Endothelial cell of umbilical vein (primary cell): ENCODE results near the gene ZNF892. TPM values are rescaled to one million over a fixed set of nuclear protein-coding genes. Genes with fewer than 3 reads are reported as not detected.

Source experiments
- BruUV-seq: library from RNA; stranded (reverse); fragments of 400-500 nt; replicated peaks from 2 replicates; lab custom pipeline; 2021; lab: Mats Ljungman, UMichigan
- CTCF ChIA-PET: fragments of 300-600, 350-600 bp; sonication (Branson Sonifier 250); formaldehyde crosslinking; loops from one replicate; lab custom pipeline; 2021; ENCODE audit warnings: antibody characterized with exemption, inconsistent platforms; lab: Charles Lee
- POLR2A ChIA-PET: fragments of 300-600, 350-600 bp; sonication (Branson Sonifier 250); formaldehyde crosslinking; loops from one replicate; lab custom pipeline; 2021; ENCODE audit warnings: antibody characterized with exemption, inconsistent platforms; lab: Charles Lee
- DNase-seq: peaks from one replicate; pipeline ENCODE4 v3.0.0-alpha.2; 2011; ENCODE audit warnings: low read depth, low spot score
- FAIRE-seq: peaks from 2 replicates; lab custom pipeline; 2011; peaks lifted over from hg19 to GRCh38; lab: Jason Lieb, UNC
- H2AFZ ChIP-seq: 2 replicates; pipeline ENCODE4 v1.6.0; 2012; ENCODE audit warnings: low read depth, low read length, control low read depth, inconsistent platforms
- H3K27ac ChIP-seq: 2 replicates; pipeline ENCODE4 v1.5.1; 2011; ENCODE audit warnings: low read depth, mild to moderate bottlenecking, control low read depth, low read length, moderate library complexity; ENCODE audit not compliant: insufficient read depth
- H3K27me3 ChIP-seq, 2 experiments: 2 replicates each; pipeline versions ENCODE4 v1.6.0 to v1.6.1; 2011; ENCODE audit warnings: low read length in 2 of 2, mixed read lengths in 1 of 2; ENCODE audit not compliant: control insufficient read depth in 2 of 2, insufficient read depth in 2 of 2
- H3K36me3 ChIP-seq, 2 experiments: 2 replicates in 1 of 2; 3 replicates in 1 of 2; pipeline ENCODE4 v1.5.1; 2011; ENCODE audit warnings: low read length in 2 of 2, mild to moderate bottlenecking in 1 of 2, moderate library complexity in 1 of 2; ENCODE audit not compliant: control insufficient read depth in 2 of 2, insufficient read depth in 2 of 2; ENCODE audit errors: extremely low read depth in 1 of 2
- H3K4me1 ChIP-seq: 3 replicates; pipeline ENCODE4 v1.5.1; 2011; ENCODE audit warnings: mild to moderate bottlenecking, low read length; ENCODE audit not compliant: control insufficient read depth, insufficient read depth; ENCODE audit errors: extremely low read depth
- H3K4me2 ChIP-seq: 2 replicates; pipeline ENCODE4 v1.6.1; 2011; ENCODE audit warnings: low read length, control low read depth, mixed read lengths; ENCODE audit not compliant: insufficient read depth
- H3K4me3 ChIP-seq, 3 experiments: fragments of 200-600 bp in 1 of 3; sonication (generic), shearing (Covaris generic) in 1 of 3; replicated peaks in 1 of 3; 2 replicates each; pipeline ENCODE4 v1.5.1; 2011 to 2016; ENCODE audit warnings: control low read depth in 3 of 3, low read length in 3 of 3, mild to moderate bottlenecking in 2 of 3, inconsistent platforms in 1 of 3, low read depth in 1 of 3, moderate library complexity in 1 of 3; ENCODE audit not compliant: insufficient read depth in 1 of 3
- H3K79me2 ChIP-seq: 2 replicates; pipeline ENCODE4 v1.6.0; 2012; ENCODE audit warnings: low read length, inconsistent platforms; ENCODE audit not compliant: control insufficient read depth, insufficient read depth
- H3K9ac ChIP-seq: replicated peaks from 2 replicates; pipeline ENCODE3; 2011; ENCODE audit warnings: low read length, control low read depth; ENCODE audit not compliant: insufficient read depth; ENCODE audit errors: extremely low read depth
- H3K9me1 ChIP-seq: replicated peaks from 3 replicates; pipeline ENCODE4 v1.6.0; 2011; ENCODE audit warnings: mild to moderate bottlenecking, low read length; ENCODE audit not compliant: control insufficient read depth, insufficient read depth; ENCODE audit errors: extremely low read depth
- H3K9me3 ChIP-seq: replicated peaks from 2 replicates; pipeline ENCODE4 v1.5.1; 2012; ENCODE audit warnings: low read length, inconsistent platforms; ENCODE audit not compliant: control insufficient read depth, insufficient read depth
- H4K20me1 ChIP-seq: replicated peaks from 2 replicates; pipeline ENCODE3; 2011; ENCODE audit warnings: mild to moderate bottlenecking, low read length; ENCODE audit not compliant: control insufficient read depth, insufficient read depth; ENCODE audit errors: extremely low read depth
- FOS ChIP-seq: IDR thresholded peaks from 2 replicates; pipeline ENCODE4 v1.6.1; 2011; ENCODE audit warnings: mild to moderate bottlenecking, low read length, moderate library complexity, borderline replicate concordance; ENCODE audit not compliant: insufficient read depth
- GATA2 ChIP-seq: IDR thresholded peaks from 2 replicates; pipeline ENCODE4 v1.7.0; 2011; ENCODE audit warnings: low read depth, mild to moderate bottlenecking, moderate library complexity, mixed read lengths, low read length; ENCODE audit not compliant: insufficient read length, insufficient read depth
- JUN ChIP-seq: IDR thresholded peaks from 2 replicates; pipeline ENCODE4 v1.6.1; 2011; ENCODE audit warnings: borderline replicate concordance, low read depth; ENCODE audit not compliant: insufficient read length, insufficient read depth
- MYC ChIP-seq: IDR thresholded peaks from one replicate; pipeline ENCODE4 v1.6.1; 2011; ENCODE audit warnings: mild to moderate bottlenecking, low read depth, low read length
- POLR2A ChIP-seq: IDR thresholded peaks from 2 replicates; pipeline ENCODE4 v1.6.1; 2012; ENCODE audit warnings: low read depth, mild to moderate bottlenecking, control low read depth, low read length
- POLR2AphosphoS5 ChIP-seq: IDR thresholded peaks from 2 replicates; pipeline ENCODE4 v1.6.1; 2012; ENCODE audit warnings: low read depth, mild to moderate bottlenecking, control low read depth, low read length, moderate library complexity; ENCODE audit not compliant: insufficient read depth
- dilution Hi-C: fragments of 300-500 bp; cut with MboI; formaldehyde crosslinking; loops from one replicate; pipeline ENCODE4 v1.15.0; 2019; ENCODE audit warnings: low sequenced_read_pairs; ENCODE audit not compliant: extremely low pct_ligation_motif_present
- intact Hi-C: fragments of 100-400 bp; cut with micrococcal nuclease; formaldehyde crosslinking; loops from one replicate; pipeline ENCODE4 v1.10.0; 2022
- polyA plus RNA-seq, 4 experiments: library from polyadenylated mRNA; depleted of rRNA in 3 of 4; stranded (reverse) in 3 of 4; unstranded in 1 of 4; fragments of >200 nt; gene quantifications; 2 replicates each; pipeline versions ENCODE4 v1.2.1 to v1.2.3, GENCODE V29; 2011 to 2012; ENCODE audit warnings: missing spikeins in 1 of 4
- total RNA-seq: library from RNA; stranded (reverse); gene quantifications from 2 replicates; pipeline ENCODE4 v1.2.3, GENCODE V29; 2021
- TF ChIP-seq, protein P1 (sequence below): IDR thresholded peaks from 2 replicates; pipeline ENCODE4 v1.6.1; 2011; ENCODE audit not compliant: insufficient read depth, insufficient read length
- TF ChIP-seq, protein P2 (sequence below), 2 donors: IDR thresholded peaks; 1 replicate in 1 of 2; 2 replicates in 1 of 2; pipeline ENCODE4 v1.5.1; 2011; ENCODE audit warnings: low read length in 2 of 2, mild to moderate bottlenecking in 2 of 2, moderate library complexity in 2 of 2, control low read depth in 1 of 2, inconsistent platforms in 1 of 2, low read depth in 1 of 2; ENCODE audit not compliant: insufficient read depth in 1 of 2; ENCODE audit errors: extremely low read depth in 1 of 2

Gene ZNF892
- total and polyA plus RNA-seq, 2 donors (not counting 3 experiments of a cell fraction or from before 2014, with no cell fraction given): 0.65 to 3.7 TPM

DNA sequence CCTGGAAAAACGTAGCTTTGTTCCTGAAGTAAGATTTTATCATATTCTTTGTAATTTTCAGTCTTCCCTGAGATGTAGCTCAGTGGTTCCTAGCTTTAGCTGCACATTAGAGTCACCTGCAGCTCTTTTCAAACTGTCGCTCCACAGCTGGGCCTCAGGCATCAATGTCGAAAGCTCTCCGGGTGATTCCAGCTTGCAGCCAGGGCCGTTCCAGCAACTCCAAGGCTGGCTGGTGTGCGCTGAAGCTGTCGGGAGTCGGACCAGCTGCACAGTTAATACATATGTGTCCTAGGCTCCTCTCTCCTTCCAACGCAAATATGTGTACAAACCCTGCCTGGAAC is 42.3 kb upstream of the ZNF892 start:
- peak overlapping the region; percentile 58 to 86 (median 67) for H3K4me3 ChIP-seq
- TF ChIP-seq, protein P1, sequence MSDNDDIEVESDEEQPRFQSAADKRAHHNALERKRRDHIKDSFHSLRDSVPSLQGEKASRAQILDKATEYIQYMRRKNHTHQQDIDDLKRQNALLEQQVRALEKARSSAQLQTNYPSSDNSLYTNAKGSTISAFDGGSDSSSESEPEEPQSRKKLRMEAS: no peak
- TF ChIP-seq, protein P2, sequence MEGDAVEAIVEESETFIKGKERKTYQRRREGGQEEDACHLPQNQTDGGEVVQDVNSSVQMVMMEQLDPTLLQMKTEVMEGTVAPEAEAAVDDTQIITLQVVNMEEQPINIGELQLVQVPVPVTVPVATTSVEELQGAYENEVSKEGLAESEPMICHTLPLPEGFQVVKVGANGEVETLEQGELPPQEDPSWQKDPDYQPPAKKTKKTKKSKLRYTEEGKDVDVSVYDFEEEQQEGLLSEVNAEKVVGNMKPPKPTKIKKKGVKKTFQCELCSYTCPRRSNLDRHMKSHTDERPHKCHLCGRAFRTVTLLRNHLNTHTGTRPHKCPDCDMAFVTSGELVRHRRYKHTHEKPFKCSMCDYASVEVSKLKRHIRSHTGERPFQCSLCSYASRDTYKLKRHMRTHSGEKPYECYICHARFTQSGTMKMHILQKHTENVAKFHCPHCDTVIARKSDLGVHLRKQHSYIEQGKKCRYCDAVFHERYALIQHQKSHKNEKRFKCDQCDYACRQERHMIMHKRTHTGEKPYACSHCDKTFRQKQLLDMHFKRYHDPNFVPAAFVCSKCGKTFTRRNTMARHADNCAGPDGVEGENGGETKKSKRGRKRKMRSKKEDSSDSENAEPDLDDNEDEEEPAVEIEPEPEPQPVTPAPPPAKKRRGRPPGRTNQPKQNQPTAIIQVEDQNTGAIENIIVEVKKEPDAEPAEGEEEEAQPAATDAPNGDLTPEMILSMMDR (IDR thresholded peaks at IDR 0.05; ENCODE audit: extremely low read depth in 1 of 2, insufficient read depth in 1 of 2, low read depth in 1 of 2, low read length in 2 of 2): no peak
- peaks cover 2% of the 10 kb centered on the region for H3K79me2 ChIP-seq
- ChIA-PET POLR2A (interaction anchor here (2.1 kb wide), 1 partner anchor 44 kb away, joined by 14 read pairs; the partner anchor contains the start of gene MRPS5), CTCF (interaction anchor here (0.7 to 1.6 kb wide), 3 partner anchors 43 to 224 kb away, joined by 3 to 5 read pairs (median 3); partner anchors contain the start of gene MRPS5)
- H2AFZ ChIP-seq: peak overlapping the region; percentile 85
- peak overlapping the region; percentile 93 for H3K9ac ChIP-seq
- dilution Hi-C loops (no loop called here), intact Hi-C loops (loop anchor here (2.0 to 5.0 kb wide), 2 partner anchors 44 to 88 kb away; partner anchors contain the start of gene MRPS5)
- H3K4me2 ChIP-seq: peak overlapping the region; percentile 94
- H3K27ac ChIP-seq: peak overlapping the region; percentile 84
- BruUV-seq: TSS peak; percentile 91
- H4K20me1 ChIP-seq: no peaks in the 10 kb centered on the region
- no peaks in the 10 kb centered on the region for H3K36me3 ChIP-seq
- no peaks in the 10 kb centered on the region for H3K27me3 ChIP-seq
- FAIRE-seq: no peak
- no peak for DNase-seq
- H3K4me1 ChIP-seq: peaks cover 8% of the 10 kb centered on the region
- H3K9me1 ChIP-seq: no peaks in the 10 kb centered on the region
- H3K9me3 ChIP-seq: no peaks in the 10 kb centered on the region

DNA sequence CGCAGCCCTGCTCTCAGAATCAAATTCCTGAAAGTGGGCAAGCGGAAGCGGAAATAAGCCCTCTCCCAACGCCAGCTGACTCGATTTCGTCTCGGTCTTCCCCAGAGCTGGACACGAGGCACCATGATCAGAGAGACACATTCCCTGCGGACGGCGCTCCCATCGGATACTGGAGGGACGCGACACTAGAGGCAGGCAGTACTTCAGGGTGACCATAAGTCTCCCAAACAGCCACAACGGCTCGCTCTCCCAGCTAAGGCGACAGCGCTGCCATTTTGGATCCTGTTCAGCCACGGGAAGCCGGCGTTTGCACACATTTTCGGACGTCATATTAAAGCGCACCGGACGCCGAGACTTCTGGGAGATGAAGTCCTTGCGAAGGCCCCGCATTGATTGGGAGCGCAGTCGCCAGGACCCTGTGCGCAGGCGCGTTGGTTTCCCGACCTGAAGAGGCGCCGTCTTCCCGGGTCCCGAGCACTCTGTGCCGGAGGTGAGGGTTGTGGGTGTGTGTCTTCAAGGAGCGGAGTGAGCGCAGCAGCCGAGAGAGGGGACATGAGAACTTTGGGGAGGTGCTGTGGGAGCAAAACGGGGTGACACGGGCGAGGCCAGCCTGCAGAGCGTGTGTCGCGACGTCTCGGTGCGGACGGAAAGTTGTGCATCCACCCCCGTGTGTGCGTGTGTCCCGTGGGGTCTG is 41.8 kb upstream of the ZNF892 start, which contains the start of gene ZNF2:
Gene ZNF2, plus strand, starts transcription at position 439 of the 694 bp plus-strand sequence. CDS start 10,418 bp downstream, outside the sequence.
- H4K20me1 ChIP-seq: no peaks in the 10 kb centered on the region
- peak within 1 kb of the TSS; percentile 84 for H3K27ac ChIP-seq
- TF ChIP-seq POLR2AphosphoS5: peak; percentile 83
- TF ChIP-seq, protein P1: no peak
- TF ChIP-seq GATA2: no peak
- no peak for TF ChIP-seq FOS
- TF ChIP-seq JUN: no peak
- TF ChIP-seq POLR2A: peak; percentile 87
- TF ChIP-seq, protein P2 (IDR thresholded peaks at IDR 0.05; ENCODE audit: extremely low read depth in 1 of 2, insufficient read depth in 1 of 2, low read depth in 1 of 2, low read length in 2 of 2): peak in 1 of 2 donors; percentile 7
- no peak for TF ChIP-seq MYC
- H2AFZ ChIP-seq: peak within 1 kb of the TSS; percentile 92
- BruUV-seq: no TSS peak
- H3K79me2 ChIP-seq: peaks cover 2% of the 10 kb centered on the region
- FAIRE-seq: peak; percentile 100
- ChIA-PET POLR2A (interaction anchor here (2.1 kb wide), 1 partner anchor 44 kb away, joined by 14 read pairs; the partner anchor contains the start of gene MRPS5), CTCF (interaction anchor here (1.3 to 1.6 kb wide), 2 partner anchors 44 to 224 kb away, joined by 3 to 5 read pairs; partner anchors contain the start of gene MRPS5)
- intact Hi-C loops (loop anchor here (2.0 to 5.0 kb wide), 2 partner anchors 45 to 88 kb away; partner anchors contain the start of gene MRPS5), dilution Hi-C loops (no loop called here)
- H3K4me3 ChIP-seq: peak within 1 kb of the TSS; percentile 58 to 86 (median 67)
- H3K4me1 ChIP-seq: peaks cover 8% of the 10 kb centered on the region
- H3K9ac ChIP-seq: peak within 1 kb of the TSS; percentile 93
- H3K4me2 ChIP-seq: peak within 1 kb of the TSS; percentile 94
- no peaks in the 10 kb centered on the region for H3K9me1 ChIP-seq
- peak; percentile 97 for DNase-seq
- no peaks in the 10 kb centered on the region for H3K27me3 ChIP-seq
- no peaks in the 10 kb centered on the region for H3K9me3 ChIP-seq
- H3K36me3 ChIP-seq: no peaks in the 10 kb centered on the region
